Body of pancreas (tissue), 4 donors: ENCODE results near the gene ADCY3. TPM values are rescaled to one million over a fixed set of nuclear protein-coding genes. Genes with fewer than 3 reads are reported as not detected.
"Not testable (repeated sequence)": the region's sequence is repeated elsewhere in the genome, so short reads cannot be mapped to it uniquely, and the experiment has no call there.

Experiments
- ATAC-seq: fragments of 150-250 bp; one replicate; pipeline ENCODE4 v1.9.1; 2016
- DNase-seq, 4 donors: peaks; one replicate each; pipeline ENCODE4 v3.0.0-alpha.2; 2019
- H3K27ac ChIP-seq, 4 donors: fragments of 200-600 bp; sonication (generic); 1 replicate in 3 of 4; 2 replicates in 1 of 4; pipeline versions ENCODE4 v1.5.1 to v1.6.1; 2016 to 2019; ENCODE audit warnings: mild to moderate bottlenecking in 1 of 4, mixed read lengths in 1 of 4, moderate library complexity in 1 of 4
- H3K27me3 ChIP-seq, 2 donors: fragments of 200-600 bp; sonication (generic); one replicate each; pipeline ENCODE4 v1.6.0; 2016; ENCODE audit warnings: mild to moderate bottlenecking in 1 of 2
- H3K36me3 ChIP-seq, 2 donors: fragments of 200-600 bp; sonication (generic); replicated peaks in 1 of 2; 2 replicates each; pipeline ENCODE4 v1.5.1; 2016; ENCODE audit warnings: low read depth in 2 of 2; ENCODE audit not compliant: insufficient read depth in 1 of 2
- H3K4me1 ChIP-seq: fragments of 200-600 bp; sonication (generic); one replicate; pipeline ENCODE4 v1.6.0; 2016
- H3K4me3 ChIP-seq, 2 donors: fragments of 200-600 bp; sonication (generic); 1 replicate in 1 of 2; 2 replicates in 1 of 2; pipeline ENCODE4 v1.5.1; 2016 to 2019
- H3K9me3 ChIP-seq, 3 donors: fragments of 200-600 bp; sonication (generic); 1 replicate in 2 of 3; 2 replicates in 1 of 3; pipeline ENCODE4 v1.5.1; 2016
- CTCF ChIP-seq, 7 experiments: fragments of 450-650 bp in 4 of 7; fragments of 200-600 bp in 3 of 7; sonication (generic) in 3 of 7; IDR thresholded peaks; one replicate each; pipeline ENCODE4 v1.5.1; 2016 to 2019; ENCODE audit warnings: antibody characterized with exemption in 7 of 7
- POLR2A ChIP-seq, 3 donors: fragments of 450-650 bp; IDR thresholded peaks; one replicate each; pipeline ENCODE4 v1.6.1; 2016; ENCODE audit warnings: antibody characterized with exemption in 3 of 3, mild to moderate bottlenecking in 2 of 3
- WGBS, 2 donors: methylation state at CpG; one replicate each; pipeline ENCODE4 v1.1.5; 2017; 5-methylcytosine and 5-hydroxymethylcytosine counted together
- intact Hi-C: fragments of 100-400 bp; cut with DNase I; formaldehyde crosslinking; loops from one replicate; pipeline ENCODE4 v1.15.1; 2023
- total RNA-seq, 2 donors: library from RNA; depleted of rRNA; stranded (reverse); fragments of >200 nt; gene quantifications; one replicate each; pipeline ENCODE4 v1.1.0, GENCODE V29; 2016

ADCY3 gene
- total RNA-seq, 2 donors from 2014 or later = 17.1 to 63.9 TPM

DNA sequence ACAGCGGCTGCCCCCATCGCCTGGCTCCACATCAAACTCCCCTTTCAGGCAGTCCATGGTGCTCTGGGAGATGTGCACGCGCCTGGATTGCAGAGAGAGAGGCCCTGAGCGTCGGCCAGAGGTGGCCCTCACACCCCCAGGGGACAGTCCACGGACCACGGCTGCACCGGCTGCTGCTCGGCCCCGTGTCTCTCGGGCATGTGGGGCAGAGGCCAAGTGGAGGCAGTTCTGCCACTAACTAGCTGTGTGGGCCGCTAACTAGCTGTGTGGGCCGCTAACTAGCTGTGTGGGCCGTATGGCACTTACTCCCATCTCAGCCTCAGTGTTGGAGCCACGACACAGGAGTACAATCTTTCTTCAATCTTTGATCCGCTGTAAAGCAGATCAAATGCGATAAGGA, 81.5 kb downstream of the ADCY3 start:
- no peaks in the 10 kb centered on the region for H3K27me3 ChIP-seq
- ATAC-seq (no peak), DNase-seq (no peak)
- no peaks in the 10 kb centered on the region for H3K9me3 ChIP-seq
- intact Hi-C loops = no loop called here
- no peak for TF ChIP-seq POLR2A (IDR thresholded peaks at IDR 0.05)
- no peak for TF ChIP-seq CTCF (IDR thresholded peaks at IDR 0.05)
- 89 to 90% methylated on average over 15 to 18 of the region's 18 CpGs for WGBS, 2 donors
- no peaks in the 10 kb centered on the region for H3K36me3 ChIP-seq
- no peaks in the 10 kb centered on the region for H3K4me1 ChIP-seq
- H3K27ac ChIP-seq = no peak overlapping the region
- H3K4me3 ChIP-seq = no peak overlapping the region

- DNase-seq (no peak), ATAC-seq (no peak)
- TF ChIP-seq CTCF (IDR thresholded peaks at IDR 0.05) = no peak
- no peak overlapping the region for H3K27ac ChIP-seq
- H3K36me3 ChIP-seq = no peaks in the 10 kb centered on the region
- intact Hi-C loops = no loop called here
- no peaks in the 10 kb centered on the region for H3K4me1 ChIP-seq
- no peak overlapping the region for H3K4me3 ChIP-seq
- no peaks in the 10 kb centered on the region for H3K27me3 ChIP-seq
- WGBS, 2 donors = 84 to 92% methylated on average over 5 of the region's 5 CpGs
- no peaks in the 10 kb centered on the region for H3K9me3 ChIP-seq
Observed at GRCh38 chr2:24837996-24838513, 82.0 kb downstream of the ADCY3 start.

- no peak overlapping the region for H3K27ac ChIP-seq
- no peaks in the 10 kb centered on the region for H3K27me3 ChIP-seq
- 87 to 89% methylated on average over 9 of the region's 9 CpGs for WGBS, 2 donors
- H3K9me3 ChIP-seq = no peaks in the 10 kb centered on the region
- H3K36me3 ChIP-seq = no peaks in the 10 kb centered on the region
- DNase-seq = no peak
- peaks cover 4% of the 10 kb centered on the region for H3K4me1 ChIP-seq
- no peak for ATAC-seq
- H3K4me3 ChIP-seq = no peak overlapping the region
- intact Hi-C loops = no loop called here
- TF ChIP-seq CTCF (IDR thresholded peaks at IDR 0.05) (no peak), POLR2A (IDR thresholded peaks at IDR 0.05) (no peak)
Observed at GRCh38 chr2:24836706-24837105, 83.3 kb downstream of the ADCY3 start.

DNA sequence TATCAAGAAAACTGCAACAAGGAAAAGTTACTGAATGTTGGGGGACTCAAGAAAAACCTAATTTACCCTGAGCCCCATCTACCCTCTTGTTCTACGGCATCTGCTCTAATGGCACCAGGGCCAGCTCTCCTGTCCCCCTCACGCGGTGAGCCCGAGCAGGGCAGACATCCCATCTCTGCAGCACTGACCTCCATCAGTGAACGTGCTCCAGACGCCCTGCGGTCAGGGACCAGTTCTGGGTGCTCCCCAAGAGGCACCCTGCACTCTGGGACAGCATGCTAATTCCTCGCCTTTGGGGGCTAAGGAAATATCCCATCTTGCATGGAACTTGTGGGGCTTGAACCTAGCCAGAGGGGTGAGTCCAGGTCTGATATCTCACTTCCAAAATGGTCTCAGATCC, 83.8 kb downstream of the ADCY3 start:
- H3K4me3 ChIP-seq = no peak overlapping the region
- no peak for DNase-seq
- H3K36me3 ChIP-seq = no peaks in the 10 kb centered on the region
- H3K27ac ChIP-seq = no peak overlapping the region
- ATAC-seq = no peak
- no peaks in the 10 kb centered on the region for H3K27me3 ChIP-seq
- no peak for TF ChIP-seq POLR2A (IDR thresholded peaks at IDR 0.05)
- no peak for TF ChIP-seq CTCF (IDR thresholded peaks at IDR 0.05)
- H3K9me3 ChIP-seq = no peaks in the 10 kb centered on the region
- 91 to 97% methylated on average over 5 to 8 of the region's 8 CpGs for WGBS, 2 donors
- peaks cover 4% of the 10 kb centered on the region for H3K4me1 ChIP-seq
- intact Hi-C loops = no loop called here

DNA sequence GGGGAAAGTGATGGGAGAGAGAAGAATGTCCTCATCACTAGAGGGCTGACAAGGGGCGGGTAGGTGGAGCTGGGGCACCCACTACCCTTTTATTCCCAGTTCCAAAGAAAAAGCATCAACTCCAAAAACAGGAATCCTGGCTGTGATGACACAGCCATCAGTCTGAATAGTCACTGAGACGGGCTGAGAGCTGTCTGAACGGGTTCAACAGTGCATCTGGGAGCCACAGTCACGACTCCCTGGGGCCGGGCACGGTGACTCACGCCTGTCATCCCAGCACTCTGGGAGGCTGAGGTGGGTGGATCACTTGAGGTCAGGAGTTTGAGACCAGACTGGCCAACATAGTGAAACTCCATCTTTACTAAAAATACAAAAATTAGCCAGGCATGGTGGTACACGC, 84.6 kb downstream of the ADCY3 start:
- ATAC-seq, H3K27ac ChIP-seq, H3K36me3 ChIP-seq, H3K9me3 ChIP-seq, H3K27me3 ChIP-seq, intact Hi-C loops, H3K4me1 ChIP-seq, H3K4me3 ChIP-seq, DNase-seq: not testable (repeated sequence)
- 93 to 99% methylated on average over 8 of the region's 8 CpGs for WGBS, 2 donors
